ENCODE data around the gene FAAP20.

Gene FAAP20, protein sequence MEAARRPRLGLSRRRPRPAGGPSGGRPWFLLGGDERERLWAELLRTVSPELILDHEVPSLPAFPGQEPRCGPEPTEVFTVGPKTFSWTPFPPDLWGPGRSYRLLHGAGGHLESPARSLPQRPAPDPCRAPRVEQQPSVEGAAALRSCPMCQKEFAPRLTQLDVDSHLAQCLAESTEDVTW

DNA sequence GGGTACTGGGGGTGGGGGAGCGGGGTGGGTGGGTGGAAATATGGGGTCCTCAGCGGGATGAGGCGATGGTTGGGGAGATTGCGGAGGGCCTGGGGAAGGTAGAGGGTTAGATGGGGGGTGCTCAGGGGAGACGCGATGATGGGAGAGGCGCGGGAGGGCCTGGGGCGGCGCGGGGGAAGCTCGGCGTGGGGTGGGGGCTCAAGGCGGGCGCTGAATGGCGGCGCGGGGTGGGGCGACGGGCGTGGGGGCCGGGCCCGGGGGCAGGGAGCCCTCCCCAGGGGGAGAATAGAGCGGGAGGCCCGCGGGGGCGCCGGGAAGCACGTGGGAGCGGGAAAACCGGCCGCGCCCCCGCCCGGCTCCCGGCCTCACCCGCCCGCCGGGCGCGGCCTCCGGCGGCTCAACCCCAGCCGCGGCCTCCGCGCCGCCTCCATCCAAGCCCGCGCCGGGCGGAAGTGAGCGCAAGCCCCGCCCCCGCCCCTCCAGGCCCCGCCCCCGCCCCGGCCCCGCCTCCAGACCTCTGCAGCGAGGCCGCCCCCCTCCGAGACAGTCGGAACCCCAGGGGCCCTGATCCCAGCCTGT, at the start of gene FAAP20:
Gene FAAP20, minus strand, starts transcription at position 454 of the 579 bp plus-strand sequence. Its CDS starts 23 bp downstream, at position 431.
- DNase-seq = no peak

DNA sequence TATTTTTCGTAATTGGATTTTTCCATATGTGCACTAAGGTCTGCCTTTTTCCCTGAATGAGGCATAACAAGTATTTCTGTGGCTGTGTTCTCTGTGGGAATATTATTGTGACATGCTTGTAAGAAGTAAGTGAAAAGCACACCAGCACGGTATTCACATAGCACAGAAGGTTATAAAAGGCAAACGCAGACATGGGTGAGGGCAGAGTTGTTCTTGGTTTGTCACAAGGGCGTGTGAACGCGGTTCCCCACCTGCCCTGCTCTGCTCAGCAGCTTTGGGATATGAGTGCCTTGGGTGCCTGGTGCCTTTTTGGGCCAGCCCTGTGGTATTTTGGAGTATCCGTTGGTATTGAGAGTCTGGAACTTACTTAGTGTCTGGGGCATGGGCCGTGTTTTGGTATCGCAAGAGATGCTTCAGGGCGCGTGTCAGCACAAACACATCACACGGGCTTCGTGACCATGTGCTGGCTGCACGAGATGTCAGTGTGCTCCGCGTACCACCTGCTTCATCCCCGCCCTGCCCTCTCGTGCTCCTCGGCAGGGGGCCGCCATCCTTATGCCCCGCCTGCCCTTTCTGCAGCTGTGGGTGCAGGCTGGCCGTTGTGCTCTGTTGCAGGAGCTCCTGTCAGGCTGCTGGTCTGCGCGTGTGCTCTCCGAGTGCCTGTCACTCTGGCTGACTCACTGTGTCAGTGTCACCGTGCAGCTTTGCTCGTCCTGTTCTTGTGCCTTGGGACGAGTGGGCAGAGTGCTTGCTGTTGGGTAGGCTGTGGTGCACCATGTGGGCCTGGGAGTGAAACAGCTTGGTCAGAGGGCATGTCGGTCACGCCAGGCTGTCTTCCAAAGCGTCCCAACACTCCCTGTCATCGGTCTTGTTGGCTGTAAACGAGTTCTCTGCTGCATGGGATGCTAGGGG, 48.5 kb upstream of the FAAP20 start:
- DNase-seq = no peak

DNA sequence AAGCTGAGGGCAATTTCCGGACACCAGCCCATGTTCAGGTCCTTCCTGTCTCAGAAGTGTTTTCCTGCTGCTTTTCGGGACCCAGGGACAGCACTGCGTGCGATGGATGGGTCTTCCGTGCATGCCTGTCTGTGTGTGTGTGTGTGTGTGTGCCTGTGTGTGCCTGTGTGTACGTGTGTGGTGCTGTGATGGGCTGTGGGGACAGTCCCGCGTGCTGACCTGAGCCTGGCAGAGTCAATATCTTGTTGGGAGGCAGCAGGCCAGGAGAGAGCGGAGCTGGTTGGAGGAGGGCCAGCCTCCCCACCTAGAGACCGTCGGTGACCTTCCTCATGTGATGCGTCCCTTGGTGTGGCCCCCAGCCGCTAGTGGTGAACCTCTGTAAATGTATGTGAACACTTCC, 47.2 kb upstream of the FAAP20 start:
- DNase-seq = no peak

GRCh38 chr1:2240270-2241156, 45.9 kb upstream of the FAAP20 start:
- no peak for DNase-seq

GRCh38 chr1:2239384-2239985, 44.9 kb upstream of the FAAP20 start:
- DNase-seq = no peak

GRCh38 chr1:2239013-2239370, 44.4 kb upstream of the FAAP20 start:
- no peak for DNase-seq

- no peak for DNase-seq
Observed at GRCh38 chr1:2238361-2239012, 43.9 kb upstream of the FAAP20 start.

- DNase-seq = no peak
Observed at GRCh38 chr1:2237773-2238172, 43.2 kb upstream of the FAAP20 start.

- DNase-seq = no peak
Observed at GRCh38 chr1:2236695-2237677, 42.4 kb upstream of the FAAP20 start.

GRCh38 chr1:2235300-2235998, 40.9 kb upstream of the FAAP20 start:
- DNase-seq = no peak

GRCh38 chr1:2234762-2235113, 40.2 kb upstream of the FAAP20 start:
- no peak for DNase-seq

DNA sequence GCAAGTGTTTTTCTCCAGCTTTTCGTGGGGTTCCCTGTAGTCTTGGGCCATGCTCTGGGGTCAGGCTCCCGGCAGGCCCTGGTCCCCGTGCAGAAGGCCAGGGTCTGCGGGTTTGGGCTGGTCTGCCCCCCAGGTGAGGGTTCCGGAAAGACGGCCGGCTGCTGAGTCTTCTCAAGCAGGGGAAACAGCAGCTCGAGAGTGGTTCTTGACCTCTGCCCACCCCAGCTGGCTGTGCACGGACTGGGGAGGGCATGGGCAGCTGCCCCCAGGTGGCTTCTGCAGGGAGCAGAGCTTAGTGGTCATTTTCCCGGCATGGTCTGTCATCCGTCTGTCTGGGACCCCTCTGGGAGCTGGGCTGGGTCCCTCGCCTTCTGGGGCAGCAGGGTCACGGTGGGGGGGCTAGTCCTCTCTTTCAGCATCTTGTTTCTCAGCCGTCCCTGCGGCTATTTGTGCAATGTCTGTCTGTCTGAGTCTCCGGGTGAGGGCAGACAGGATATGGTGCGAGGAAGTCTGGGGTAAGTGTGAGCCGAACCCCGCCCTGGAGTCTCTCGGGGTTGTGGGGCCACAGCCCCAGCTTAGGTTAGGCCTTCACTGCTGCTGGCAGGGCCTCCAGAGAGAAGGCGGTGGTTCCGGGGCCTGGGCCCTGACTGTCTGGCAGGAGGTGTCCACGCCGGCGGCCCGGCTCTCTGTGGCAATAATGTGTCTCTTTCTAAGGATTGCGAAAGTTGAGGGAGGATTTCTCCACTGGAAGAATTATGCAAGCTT, 39.6 kb upstream of the FAAP20 start:
- no peak for DNase-seq

GRCh38 chr1:2233468-2233867, 38.9 kb upstream of the FAAP20 start:
- DNase-seq = no peak

- DNase-seq = no peak
Observed at GRCh38 chr1:2232916-2233438, 38.4 kb upstream of the FAAP20 start.

- DNase-seq = no peak
Observed at GRCh38 chr1:2232255-2232915, 37.8 kb upstream of the FAAP20 start.

DNA sequence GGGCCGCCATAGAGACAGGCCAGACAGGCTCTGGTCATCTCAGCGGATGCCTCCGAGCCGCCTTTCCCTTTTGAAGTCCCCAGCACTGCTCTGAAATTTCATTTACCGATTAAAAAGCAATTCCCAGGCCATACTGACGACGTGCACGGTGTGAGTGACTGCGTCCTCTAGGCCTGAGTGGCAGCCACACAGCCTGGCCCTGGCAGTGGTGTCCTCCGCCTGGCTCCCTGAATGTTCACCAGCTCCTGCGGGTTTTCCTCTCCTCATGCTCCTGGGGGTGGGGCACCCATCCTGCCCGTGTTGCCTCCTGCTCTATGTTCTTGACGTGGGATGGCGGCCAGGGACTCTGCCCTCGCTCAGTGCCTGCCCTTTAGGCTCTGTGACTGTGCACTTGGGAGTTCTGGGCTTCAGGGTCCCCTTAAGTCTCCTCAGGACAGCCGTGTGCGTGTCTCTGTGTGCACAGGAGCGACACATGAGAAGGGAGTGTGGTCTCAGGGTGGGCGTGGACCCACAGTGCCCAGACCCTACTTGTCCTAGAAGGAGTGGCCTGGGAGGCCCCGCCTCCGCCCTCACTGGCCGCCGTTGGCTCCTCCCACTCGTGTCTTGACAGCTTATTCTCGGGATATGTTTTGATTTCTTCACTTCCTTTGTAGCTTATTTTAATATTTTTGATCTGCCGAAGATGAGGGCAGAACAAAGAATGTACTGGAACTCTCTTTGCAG, 37.1 kb upstream of the FAAP20 start:
- DNase-seq = peak; percentile 50

- no peak for DNase-seq
Observed at GRCh38 chr1:2230781-2231531, 36.4 kb upstream of the FAAP20 start.
